ENCODE results near the gene TMEM91.

TMEM91 gene

GRCh38 chr19:41362143-41362847, 14.0 kb upstream of the TMEM91 start:
- H3K4me2 ChIP-seq (ENCODE audit: low read length): no peak overlapping the region
- H3K4ac ChIP-seq (ENCODE audit: low read depth, low read length): no peak overlapping the region
- no peak overlapping the region for H3K56ac ChIP-seq (ENCODE audit: low read length)
- H2BK15ac ChIP-seq (replicated peaks; ENCODE audit: low read depth): no peak overlapping the region
- H3K4me3 ChIP-seq (ENCODE audit: low read length): no peak overlapping the region
- H3K9ac ChIP-seq (ENCODE audit: low read length): no peak overlapping the region
- no peak overlapping the region for H3K18ac ChIP-seq (ENCODE audit: low read length)
- H4K5ac ChIP-seq (ENCODE audit: low read length): no peak overlapping the region
- H3K27me3 ChIP-seq (ENCODE audit: insufficient read depth, low read length, poor library complexity): no peaks in the 10 kb centered on the region
- DNase-seq: no peak
- H2BK5ac ChIP-seq (ENCODE audit: low read length): no peak overlapping the region
- peaks cover 4% of the 10 kb centered on the region for H3K79me1 ChIP-seq (ENCODE audit: low read length)
- no CpG with 5 or more reads among the region's 10 CpGs for WGBS (ENCODE audit: extremely low coverage, insufficient coverage, low lambda C conversion rate)
- no peaks in the 10 kb centered on the region for H3K79me2 ChIP-seq (ENCODE audit: control insufficient read depth, insufficient read depth, low read length)
- no peak overlapping the region for H4K8ac ChIP-seq (ENCODE audit: low read depth, low read length)
- no peak overlapping the region for H3K27ac ChIP-seq (ENCODE audit: low read depth, low read length)
- no peaks in the 10 kb centered on the region for H3K36me3 ChIP-seq (ENCODE audit: control insufficient read depth, insufficient read depth, low read length)
- H2AK5ac ChIP-seq (ENCODE audit: low read length): no peak overlapping the region
- no peak overlapping the region for H2BK120ac ChIP-seq (ENCODE audit: low read depth, low read length)
- no peak overlapping the region for H3K23ac ChIP-seq (ENCODE audit: low read length)
- peaks cover 3% of the 10 kb centered on the region for H3K4me1 ChIP-seq (ENCODE audit: control insufficient read depth, low read depth, low read length)

DNA sequence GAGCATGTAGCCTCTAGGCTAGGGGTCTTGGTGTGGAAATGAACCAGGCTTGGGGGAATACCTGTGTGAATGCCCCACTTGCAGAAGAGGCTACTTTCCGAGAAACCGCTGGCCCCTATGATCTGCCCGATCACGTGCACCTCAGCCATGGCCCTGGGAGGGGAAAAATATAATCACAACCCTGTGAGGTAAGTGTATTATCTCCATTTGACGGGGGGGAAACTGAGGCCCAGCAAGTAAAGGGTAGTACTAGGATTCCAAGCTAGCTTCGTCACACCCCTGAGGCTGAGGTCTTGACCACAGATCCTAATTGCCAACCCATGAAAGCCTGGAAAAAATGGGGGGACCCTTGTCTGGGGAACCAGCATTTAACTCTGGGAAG, 13.0 kb upstream of the TMEM91 start:
- H4K8ac ChIP-seq (ENCODE audit: low read depth, low read length): no peak overlapping the region
- DNase-seq: no peak
- peaks cover 4% of the 10 kb centered on the region for H3K79me1 ChIP-seq (ENCODE audit: low read length)
- H3K9ac ChIP-seq (ENCODE audit: low read length): peak overlapping the region; percentile 59
- no peaks in the 10 kb centered on the region for H3K36me3 ChIP-seq (ENCODE audit: control insufficient read depth, insufficient read depth, low read length)
- H3K4me3 ChIP-seq (ENCODE audit: low read length): peak overlapping the region; percentile 26
- H3K4me2 ChIP-seq (ENCODE audit: low read length): peak overlapping the region; percentile 70
- H3K23ac ChIP-seq (ENCODE audit: low read length): no peak overlapping the region
- no peak overlapping the region for H3K27ac ChIP-seq (ENCODE audit: low read depth, low read length)
- H3K79me2 ChIP-seq (ENCODE audit: control insufficient read depth, insufficient read depth, low read length): no peaks in the 10 kb centered on the region
- no peak overlapping the region for H4K5ac ChIP-seq (ENCODE audit: low read length)
- peaks cover 3% of the 10 kb centered on the region for H3K4me1 ChIP-seq (ENCODE audit: control insufficient read depth, low read depth, low read length)
- H2BK120ac ChIP-seq (ENCODE audit: low read depth, low read length): no peak overlapping the region
- no peaks in the 10 kb centered on the region for H3K27me3 ChIP-seq (ENCODE audit: insufficient read depth, low read length, poor library complexity)
- H2BK5ac ChIP-seq (ENCODE audit: low read length): no peak overlapping the region
- WGBS (ENCODE audit: extremely low coverage, insufficient coverage, low lambda C conversion rate): no CpG with 5 or more reads among the region's 6 CpGs
- no peak overlapping the region for H3K4ac ChIP-seq (ENCODE audit: low read depth, low read length)
- no peak overlapping the region for H3K18ac ChIP-seq (ENCODE audit: low read length)
- no peak overlapping the region for H2BK15ac ChIP-seq (replicated peaks; ENCODE audit: low read depth)
- peak overlapping the region; percentile 52 for H3K56ac ChIP-seq (ENCODE audit: low read length)
- H2AK5ac ChIP-seq (ENCODE audit: low read length): peak overlapping the region; percentile 95

DNA sequence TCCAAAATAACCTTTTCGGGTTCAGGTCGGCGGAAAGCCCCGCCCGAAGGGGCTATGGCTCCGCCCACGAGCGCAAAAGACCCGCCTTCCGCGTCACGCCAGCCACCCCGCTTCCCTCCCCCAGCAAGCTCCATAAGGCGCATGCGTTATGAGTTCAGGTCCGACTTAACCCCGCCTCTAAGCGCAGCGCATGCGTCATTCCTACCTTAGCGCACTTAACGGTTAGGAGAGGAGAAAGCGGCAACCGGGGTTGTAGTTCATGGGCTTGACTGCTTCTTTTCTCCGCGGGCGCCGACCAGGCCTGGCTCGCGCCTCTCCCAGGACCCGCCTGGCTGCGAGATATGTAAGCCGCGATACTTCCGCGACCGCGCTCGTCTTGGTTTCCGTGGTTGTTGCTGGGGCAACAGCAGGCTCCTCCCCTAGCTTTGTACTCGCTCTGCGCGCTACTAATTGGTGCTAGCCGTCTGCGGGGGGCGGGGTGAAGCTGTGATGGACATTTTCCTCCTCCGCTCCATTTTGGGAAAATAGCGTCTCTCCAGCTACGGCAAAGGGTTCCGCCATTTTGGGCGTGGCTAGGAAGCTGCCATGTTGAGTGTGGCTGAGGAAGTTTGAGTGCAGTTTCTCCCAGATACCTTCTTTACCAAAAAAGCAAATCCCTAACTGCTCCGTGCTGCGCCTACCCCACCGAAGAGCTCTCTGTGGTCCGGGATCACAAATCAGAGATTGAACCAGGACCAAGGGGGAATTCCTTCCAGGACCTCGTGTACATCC, 12.4 kb upstream of the TMEM91 start, which contains the start of gene B9D2:
B9D2 (minus strand) TSS at position 397 of the 771 bp plus-strand sequence. CDS start 630 bp downstream, outside the sequence.
- H2AK5ac ChIP-seq (ENCODE audit: low read length): peak within 1 kb of the TSS; percentile 96
- no peaks in the 10 kb centered on the region for H3K27me3 ChIP-seq (ENCODE audit: insufficient read depth, low read length, poor library complexity)
- peak; percentile 99 for DNase-seq
- peak within 1 kb of the TSS; percentile 82 for H2BK5ac ChIP-seq (ENCODE audit: low read length)
- no CpG with 5 or more reads among the region's 56 CpGs for WGBS (ENCODE audit: extremely low coverage, insufficient coverage, low lambda C conversion rate)
- H3K9ac ChIP-seq (ENCODE audit: low read length): peak within 1 kb of the TSS; percentile 90
- H3K4me2 ChIP-seq (ENCODE audit: low read length): peak within 1 kb of the TSS; percentile 84
- peak within 1 kb of the TSS; percentile 84 for H4K8ac ChIP-seq (ENCODE audit: low read depth, low read length)
- H4K5ac ChIP-seq (ENCODE audit: low read length): peak within 1 kb of the TSS; percentile 77
- no peaks in the 10 kb centered on the region for H3K36me3 ChIP-seq (ENCODE audit: control insufficient read depth, insufficient read depth, low read length)
- peaks cover 3% of the 10 kb centered on the region for H3K4me1 ChIP-seq (ENCODE audit: control insufficient read depth, low read depth, low read length)
- H2BK15ac ChIP-seq (replicated peaks; ENCODE audit: low read depth): no peak within 1 kb of the TSS
- peak within 1 kb of the TSS; percentile 68 for H3K4me3 ChIP-seq (ENCODE audit: low read length)
- peak within 1 kb of the TSS; percentile 92 for H3K56ac ChIP-seq (ENCODE audit: low read length)
- H3K4ac ChIP-seq (ENCODE audit: low read depth, low read length): peak within 1 kb of the TSS; percentile 93
- H2BK120ac ChIP-seq (ENCODE audit: low read depth, low read length): no peak within 1 kb of the TSS
- H3K27ac ChIP-seq (ENCODE audit: low read depth, low read length): peak within 1 kb of the TSS; percentile 51
- H3K23ac ChIP-seq (ENCODE audit: low read length): no peak within 1 kb of the TSS
- H3K18ac ChIP-seq (ENCODE audit: low read length): peak within 1 kb of the TSS; percentile 78
- no peaks in the 10 kb centered on the region for H3K79me2 ChIP-seq (ENCODE audit: control insufficient read depth, insufficient read depth, low read length)
- H3K79me1 ChIP-seq (ENCODE audit: low read length): peaks cover 4% of the 10 kb centered on the region

DNA sequence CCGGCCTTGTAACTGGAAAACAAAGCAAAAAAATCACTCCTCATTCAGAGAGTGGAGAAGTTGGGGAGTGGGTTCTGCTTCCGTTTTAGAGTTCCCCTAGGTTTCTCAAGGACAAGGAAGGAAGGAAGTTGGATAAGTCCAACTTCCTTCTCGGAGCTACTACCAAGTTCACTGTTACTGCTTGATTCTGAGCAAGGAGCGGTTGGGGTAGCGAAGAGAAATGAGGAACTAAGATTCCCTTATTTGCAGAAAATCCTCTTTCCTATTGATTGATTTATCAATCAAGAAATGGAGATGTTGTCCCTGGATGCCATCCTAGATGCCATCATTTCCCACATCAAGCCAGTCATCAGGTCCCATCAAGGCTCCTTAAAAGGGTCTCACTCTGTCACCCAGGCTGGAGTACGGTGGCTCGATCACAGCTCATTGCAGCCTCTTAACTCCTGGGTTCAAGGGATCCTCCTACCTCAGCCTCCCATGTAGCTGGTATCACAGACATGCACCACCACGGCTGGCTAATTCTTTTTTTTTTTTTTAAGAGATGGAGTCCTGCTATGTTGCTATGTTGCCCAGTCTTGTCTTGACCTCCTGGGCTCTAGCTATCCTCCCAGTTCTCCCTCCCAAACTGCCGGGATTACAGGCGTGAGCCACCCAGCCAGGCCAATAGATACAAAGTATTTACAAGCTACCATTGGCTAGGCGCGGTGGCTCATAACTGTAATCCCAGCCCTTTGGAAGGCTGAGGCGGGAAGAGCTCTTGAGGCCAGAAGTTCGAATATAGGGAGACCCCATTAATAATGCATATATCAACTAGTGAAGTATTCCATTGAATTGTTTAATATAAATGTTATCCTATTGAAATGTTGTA, 11.6 kb upstream of the TMEM91 start:
- DNase-seq: no peak
- H3K79me1 ChIP-seq (ENCODE audit: low read length): peaks cover 4% of the 10 kb centered on the region
- H3K56ac ChIP-seq (ENCODE audit: low read length): peak overlapping the region; percentile 92
- H4K5ac ChIP-seq (ENCODE audit: low read length): peak overlapping the region; percentile 77
- peaks cover 3% of the 10 kb centered on the region for H3K4me1 ChIP-seq (ENCODE audit: control insufficient read depth, low read depth, low read length)
- peak overlapping the region; percentile 68 for H3K4me3 ChIP-seq (ENCODE audit: low read length)
- H3K4ac ChIP-seq (ENCODE audit: low read depth, low read length): peak overlapping the region; percentile 93
- H2BK120ac ChIP-seq (ENCODE audit: low read depth, low read length): no peak overlapping the region
- no peak overlapping the region for H3K23ac ChIP-seq (ENCODE audit: low read length)
- no peaks in the 10 kb centered on the region for H3K27me3 ChIP-seq (ENCODE audit: insufficient read depth, low read length, poor library complexity)
- H4K8ac ChIP-seq (ENCODE audit: low read depth, low read length): peak overlapping the region; percentile 43
- no CpG with 5 or more reads among the region's 14 CpGs for WGBS (ENCODE audit: extremely low coverage, insufficient coverage, low lambda C conversion rate)
- peak overlapping the region; percentile 84 for H3K4me2 ChIP-seq (ENCODE audit: low read length)
- no peak overlapping the region for H3K27ac ChIP-seq (ENCODE audit: low read depth, low read length)
- H3K18ac ChIP-seq (ENCODE audit: low read length): peak overlapping the region; percentile 78
- H2BK15ac ChIP-seq (replicated peaks; ENCODE audit: low read depth): no peak overlapping the region
- H3K36me3 ChIP-seq (ENCODE audit: control insufficient read depth, insufficient read depth, low read length): no peaks in the 10 kb centered on the region
- H3K9ac ChIP-seq (ENCODE audit: low read length): peak overlapping the region; percentile 90
- peak overlapping the region; percentile 82 for H2BK5ac ChIP-seq (ENCODE audit: low read length)
- H2AK5ac ChIP-seq (ENCODE audit: low read length): peak overlapping the region; percentile 96
- no peaks in the 10 kb centered on the region for H3K79me2 ChIP-seq (ENCODE audit: control insufficient read depth, insufficient read depth, low read length)

GRCh38 chr19:41366089-41366488, 10.2 kb upstream of the TMEM91 start:
- Histone ChIP-seq H4K5ac (ENCODE audit: low read length) (no peak overlapping the region), H3K56ac (ENCODE audit: low read length) (no peak overlapping the region), H3K4me3 (ENCODE audit: low read length) (no peak overlapping the region), H3K4me1 (ENCODE audit: control insufficient read depth, low read depth, low read length) (peaks cover 3% of the 10 kb centered on the region), H3K79me1 (ENCODE audit: low read length) (peaks cover 4% of the 10 kb centered on the region), H3K18ac (ENCODE audit: low read length) (no peak overlapping the region), H3K36me3 (ENCODE audit: control insufficient read depth, insufficient read depth, low read length) (no peaks in the 10 kb centered on the region), H2AK5ac (ENCODE audit: low read length) (no peak overlapping the region), H4K8ac (ENCODE audit: low read depth, low read length) (no peak overlapping the region), H3K4me2 (ENCODE audit: low read length) (no peak overlapping the region), H3K27ac (ENCODE audit: low read depth, low read length) (no peak overlapping the region), H2BK5ac (ENCODE audit: low read length) (no peak overlapping the region), H2BK15ac (replicated peaks; ENCODE audit: low read depth) (no peak overlapping the region), H3K79me2 (ENCODE audit: control insufficient read depth, insufficient read depth, low read length) (no peaks in the 10 kb centered on the region), H3K9ac (ENCODE audit: low read length) (no peak overlapping the region), H3K27me3 (ENCODE audit: insufficient read depth, low read length, poor library complexity) (no peaks in the 10 kb centered on the region), H3K23ac (ENCODE audit: low read length) (no peak overlapping the region), H3K4ac (ENCODE audit: low read depth, low read length) (no peak overlapping the region), H2BK120ac (ENCODE audit: low read depth, low read length) (no peak overlapping the region)
- DNase-seq: no peak
- WGBS (ENCODE audit: extremely low coverage, insufficient coverage, low lambda C conversion rate): no CpG with 5 or more reads among the region's 1 CpG

All from mesendoderm (in vitro differentiated cells).